Neural cell (in vitro differentiated cells): ENCODE data around the gene SPHK2. TPM values are rescaled to one million over a fixed set of nuclear protein-coding genes. Genes with fewer than 3 reads are reported as not detected.

Experiments used
- H2AFZ ChIP-seq: fragments of 200-600, 300-800 bp; sonication (generic), shearing (Covaris generic); 2 replicates; pipeline ENCODE4 v1.6.0; 2014; ENCODE audit warnings: low read depth, mild to moderate bottlenecking, antibody characterized with exemption, low read length, moderate library complexity
- H3F3A ChIP-seq: fragments of 200-600 bp; shearing (Covaris generic); 2 replicates; pipeline ENCODE4 v1.6.1; 2016; ENCODE audit warnings: mild to moderate bottlenecking, moderate library complexity, mixed read lengths, antibody characterized with exemption, low read length; ENCODE audit not compliant: insufficient read depth, poor library complexity, severe bottlenecking
- H3K27ac ChIP-seq: fragments of 200-600, 300-800 bp; sonication (generic), shearing (Covaris generic); 2 replicates; pipeline ENCODE4 v1.5.1; 2014; ENCODE audit warnings: mild to moderate bottlenecking, low read length, moderate library complexity
- H3K27me3 ChIP-seq: fragments of 300-800, 200-600 bp; sonication (generic), shearing (Covaris generic); 2 replicates; pipeline ENCODE4 v1.6.0; 2014; ENCODE audit warnings: mild to moderate bottlenecking, low read depth, low read length, moderate library complexity; ENCODE audit not compliant: insufficient read depth
- H3K36me3 ChIP-seq: fragments of 300-800, 200-600 bp; sonication (generic), shearing (Covaris generic); 2 replicates; pipeline ENCODE4 v1.5.1; 2014; ENCODE audit warnings: mild to moderate bottlenecking, antibody characterized with exemption, low read length, moderate library complexity; ENCODE audit not compliant: insufficient read depth
- H3K4me2 ChIP-seq: fragments of 300-800, 200-600 bp; sonication (generic), shearing (Covaris generic); 2 replicates; pipeline ENCODE4 v1.6.0; 2014; ENCODE audit warnings: mild to moderate bottlenecking, low read length
- H3K4me3 ChIP-seq: fragments of 300-800, 200-600 bp; sonication (generic), shearing (Covaris generic); 2 replicates; pipeline ENCODE4 v1.5.1; 2014; ENCODE audit warnings: mild to moderate bottlenecking, low read length, moderate library complexity
- H3K79me2 ChIP-seq: fragments of 200-600 bp; shearing (Covaris generic); replicated peaks from 2 replicates; pipeline ENCODE4 v1.6.0; 2014; ENCODE audit warnings: mild to moderate bottlenecking, low read length, moderate library complexity; ENCODE audit not compliant: insufficient read depth
- H3K9ac ChIP-seq: fragments of 300-800, 200-600 bp; sonication (generic), shearing (Covaris generic); 2 replicates; pipeline ENCODE4 v1.6.1; 2016; ENCODE audit warnings: mild to moderate bottlenecking, low read length, mixed read lengths
- H3K9me2 ChIP-seq: fragments of 200-600 bp; shearing (Covaris generic); 2 replicates; pipeline ENCODE4 v1.6.1; 2016; ENCODE audit warnings: mild to moderate bottlenecking, low read length, mixed read lengths; ENCODE audit not compliant: insufficient read depth
- H3K9me3 ChIP-seq: fragments of 200-600, 300-800 bp; sonication (generic), shearing (Covaris generic); 2 replicates; pipeline ENCODE4 v1.6.1; 2016; ENCODE audit warnings: mild to moderate bottlenecking, mixed run types, low read length, moderate library complexity, mixed read lengths
- H4K20me1 ChIP-seq: fragments of 200-600 bp; shearing (Covaris generic); 2 replicates; pipeline ENCODE4 v1.6.1; 2016; ENCODE audit warnings: mild to moderate bottlenecking, mixed run types; ENCODE audit not compliant: insufficient read depth
- EP300 ChIP-seq: fragments of 450-650 bp; conservative IDR thresholded peaks from 2 replicates; pipeline ENCODE4 v1.6.1; 2014; ENCODE audit warnings: antibody characterized with exemption, mild to moderate bottlenecking, moderate library complexity; ENCODE audit not compliant: poor library complexity, severe bottlenecking
- EZH2 ChIP-seq: fragments of 200-600, 300-800 bp; shearing (Covaris generic), sonication (generic); IDR thresholded peaks from 2 replicates; pipeline ENCODE4 v1.6.1; 2014; ENCODE audit warnings: antibody characterized with exemption, low read length, borderline replicate concordance, mild to moderate bottlenecking; ENCODE audit not compliant: insufficient read depth, poor library complexity, severe bottlenecking
- MXI1 ChIP-seq: fragments of 450-650 bp; conservative IDR thresholded peaks from 2 replicates; pipeline ENCODE4 v1.6.1; 2014; ENCODE audit warnings: antibody characterized with exemption, mild to moderate bottlenecking; ENCODE audit not compliant: poor library complexity, severe bottlenecking
- POLR2AphosphoS5 ChIP-seq: IDR thresholded peaks from 2 replicates; pipeline ENCODE4 v1.6.1; 2012
- RAD21 ChIP-seq: fragments of 450-650 bp; conservative IDR thresholded peaks from 2 replicates; pipeline ENCODE4 v1.6.1; 2014; ENCODE audit warnings: antibody characterized with exemption, mild to moderate bottlenecking, moderate library complexity
- SMC3 ChIP-seq: fragments of 450-650 bp; conservative IDR thresholded peaks from 2 replicates; pipeline ENCODE4 v1.6.1; 2014; ENCODE audit warnings: antibody characterized with exemption, mild to moderate bottlenecking, moderate library complexity; ENCODE audit not compliant: poor library complexity
- TAF1 ChIP-seq: IDR thresholded peaks from 2 replicates; pipeline ENCODE4 v1.6.1; 2012; ENCODE audit warnings: low read depth
- polyA plus RNA-seq: library from polyadenylated mRNA; depleted of rRNA; stranded (reverse); fragments of >200 nt; gene quantifications from 2 replicates; pipeline ENCODE4 v1.2.3, GENCODE V29; 2014
- TF ChIP-seq, protein P1 (sequence below): IDR thresholded peaks from 2 replicates; pipeline ENCODE4 v1.6.1; 2012; ENCODE audit warnings: borderline replicate concordance
- TF ChIP-seq, protein P2 (sequence below): fragments of 450-650 bp; IDR thresholded peaks from 2 replicates; pipeline ENCODE4 v1.5.1; 2014; ENCODE audit warnings: antibody characterized with exemption, mild to moderate bottlenecking, moderate library complexity; ENCODE audit not compliant: poor library complexity, severe bottlenecking

Gene SPHK2
- polyA plus RNA-seq, 1 donor from 2014 or later: 22.6 TPM

DNA sequence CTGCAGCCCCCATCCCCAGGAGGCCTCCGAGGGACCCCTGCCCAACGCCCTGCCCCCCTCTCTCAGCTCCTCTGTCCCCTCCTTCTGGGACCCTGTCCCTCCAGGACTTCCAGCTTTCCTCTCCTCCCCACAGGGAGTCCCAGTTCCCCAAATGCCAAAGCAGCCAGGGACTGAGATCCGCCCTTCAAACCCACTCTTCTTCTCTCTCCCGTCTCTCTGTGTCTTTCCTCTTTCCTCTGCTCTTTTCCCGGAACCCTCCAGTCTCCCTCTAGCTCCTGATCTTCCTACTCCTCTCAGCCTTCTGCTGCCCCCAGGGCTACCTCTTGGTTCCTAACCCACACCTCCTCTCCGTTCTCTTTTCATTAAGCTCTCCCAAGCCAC, 26.3 kb downstream of the SPHK2 start:
- H3K79me2 ChIP-seq: no peaks in the 10 kb centered on the region
- H3K4me3 ChIP-seq: peak overlapping the region; percentile 74
- TF ChIP-seq, protein P1, sequence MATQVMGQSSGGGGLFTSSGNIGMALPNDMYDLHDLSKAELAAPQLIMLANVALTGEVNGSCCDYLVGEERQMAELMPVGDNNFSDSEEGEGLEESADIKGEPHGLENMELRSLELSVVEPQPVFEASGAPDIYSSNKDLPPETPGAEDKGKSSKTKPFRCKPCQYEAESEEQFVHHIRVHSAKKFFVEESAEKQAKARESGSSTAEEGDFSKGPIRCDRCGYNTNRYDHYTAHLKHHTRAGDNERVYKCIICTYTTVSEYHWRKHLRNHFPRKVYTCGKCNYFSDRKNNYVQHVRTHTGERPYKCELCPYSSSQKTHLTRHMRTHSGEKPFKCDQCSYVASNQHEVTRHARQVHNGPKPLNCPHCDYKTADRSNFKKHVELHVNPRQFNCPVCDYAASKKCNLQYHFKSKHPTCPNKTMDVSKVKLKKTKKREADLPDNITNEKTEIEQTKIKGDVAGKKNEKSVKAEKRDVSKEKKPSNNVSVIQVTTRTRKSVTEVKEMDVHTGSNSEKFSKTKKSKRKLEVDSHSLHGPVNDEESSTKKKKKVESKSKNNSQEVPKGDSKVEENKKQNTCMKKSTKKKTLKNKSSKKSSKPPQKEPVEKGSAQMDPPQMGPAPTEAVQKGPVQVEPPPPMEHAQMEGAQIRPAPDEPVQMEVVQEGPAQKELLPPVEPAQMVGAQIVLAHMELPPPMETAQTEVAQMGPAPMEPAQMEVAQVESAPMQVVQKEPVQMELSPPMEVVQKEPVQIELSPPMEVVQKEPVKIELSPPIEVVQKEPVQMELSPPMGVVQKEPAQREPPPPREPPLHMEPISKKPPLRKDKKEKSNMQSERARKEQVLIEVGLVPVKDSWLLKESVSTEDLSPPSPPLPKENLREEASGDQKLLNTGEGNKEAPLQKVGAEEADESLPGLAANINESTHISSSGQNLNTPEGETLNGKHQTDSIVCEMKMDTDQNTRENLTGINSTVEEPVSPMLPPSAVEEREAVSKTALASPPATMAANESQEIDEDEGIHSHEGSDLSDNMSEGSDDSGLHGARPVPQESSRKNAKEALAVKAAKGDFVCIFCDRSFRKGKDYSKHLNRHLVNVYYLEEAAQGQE: no peak
- TF ChIP-seq TAF1 (peak; percentile 75), EZH2 (no peak), MXI1 (no peak)
- H4K20me1 ChIP-seq: no peaks in the 10 kb centered on the region
- no peaks in the 10 kb centered on the region for H3K27me3 ChIP-seq
- H3K9me2 ChIP-seq: no peaks in the 10 kb centered on the region
- H3K4me2 ChIP-seq: peak overlapping the region; percentile 62
- H2AFZ ChIP-seq: peak overlapping the region; percentile 37
- H3K9me3 ChIP-seq: no peaks in the 10 kb centered on the region
- no peaks in the 10 kb centered on the region for H3K36me3 ChIP-seq
- peak overlapping the region; percentile 94 for H3K27ac ChIP-seq
- peak overlapping the region; percentile 91 for H3K9ac ChIP-seq
- no peaks in the 10 kb centered on the region for H3F3A ChIP-seq

DNA sequence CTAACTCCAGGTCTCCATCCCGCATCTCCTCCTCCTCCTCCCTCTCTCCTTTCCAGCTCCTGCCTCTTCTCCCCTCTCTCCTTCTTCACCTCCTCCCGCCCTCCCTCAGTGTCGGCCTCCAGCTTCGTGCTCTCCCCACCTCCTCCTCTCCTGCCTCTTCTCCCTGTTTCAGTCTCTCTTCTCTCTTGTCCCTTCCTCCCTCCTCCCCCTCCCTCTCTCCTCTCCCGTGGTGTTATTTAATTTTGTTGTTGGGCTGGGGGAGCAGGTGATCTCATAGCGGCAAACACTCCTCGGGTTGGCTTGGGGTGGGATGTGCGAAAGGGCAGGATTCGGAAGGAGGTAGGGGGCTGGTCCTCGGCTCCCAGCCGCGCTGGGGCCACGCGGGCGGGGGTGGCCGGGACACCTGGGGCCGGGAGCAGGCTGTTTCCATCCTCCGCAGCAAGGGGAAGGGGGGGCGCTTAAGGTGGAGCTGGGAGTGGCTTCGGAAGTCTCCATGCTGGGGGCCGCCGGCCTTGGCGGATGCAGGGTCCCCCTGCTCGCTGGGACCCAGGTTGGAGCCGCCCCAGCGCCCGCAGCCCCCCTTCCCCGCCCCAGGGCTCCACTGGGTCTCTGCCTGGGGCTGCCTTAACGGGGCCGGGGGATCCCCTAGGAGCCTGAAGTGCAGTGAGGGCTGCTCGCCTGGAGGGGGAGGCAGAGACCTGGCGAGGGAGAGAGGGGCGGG, 26.9 kb downstream of the SPHK2 start, which contains the start of gene CA11:
Gene CA11 (minus strand): TSS at position 187 of the 721 bp plus-strand sequence. CDS start 555 bp downstream, outside the sequence.
- Histone ChIP-seq H3K27me3 (no peaks in the 10 kb centered on the region), H4K20me1 (no peaks in the 10 kb centered on the region), H3K36me3 (no peaks in the 10 kb centered on the region), H3F3A (no peaks in the 10 kb centered on the region), H3K27ac (peak within 1 kb of the TSS; percentile 94), H3K4me2 (peak within 1 kb of the TSS; percentile 62), H3K4me3 (peak within 1 kb of the TSS; percentile 74), H3K9me2 (no peaks in the 10 kb centered on the region), H3K79me2 (no peaks in the 10 kb centered on the region), H3K9me3 (no peaks in the 10 kb centered on the region), H2AFZ (peak within 1 kb of the TSS; percentile 37), H3K9ac (peak within 1 kb of the TSS; percentile 91)
- TF ChIP-seq TAF1 (peak; percentile 52), RAD21 (peak; percentile 89), SMC3 (peak; percentile 74), MXI1 (peak; percentile 58), EZH2 (no peak), EP300 (no peak), POLR2AphosphoS5 (peak; percentile 68)
- TF ChIP-seq, protein P1: peak; percentile 68
- TF ChIP-seq, protein P2, sequence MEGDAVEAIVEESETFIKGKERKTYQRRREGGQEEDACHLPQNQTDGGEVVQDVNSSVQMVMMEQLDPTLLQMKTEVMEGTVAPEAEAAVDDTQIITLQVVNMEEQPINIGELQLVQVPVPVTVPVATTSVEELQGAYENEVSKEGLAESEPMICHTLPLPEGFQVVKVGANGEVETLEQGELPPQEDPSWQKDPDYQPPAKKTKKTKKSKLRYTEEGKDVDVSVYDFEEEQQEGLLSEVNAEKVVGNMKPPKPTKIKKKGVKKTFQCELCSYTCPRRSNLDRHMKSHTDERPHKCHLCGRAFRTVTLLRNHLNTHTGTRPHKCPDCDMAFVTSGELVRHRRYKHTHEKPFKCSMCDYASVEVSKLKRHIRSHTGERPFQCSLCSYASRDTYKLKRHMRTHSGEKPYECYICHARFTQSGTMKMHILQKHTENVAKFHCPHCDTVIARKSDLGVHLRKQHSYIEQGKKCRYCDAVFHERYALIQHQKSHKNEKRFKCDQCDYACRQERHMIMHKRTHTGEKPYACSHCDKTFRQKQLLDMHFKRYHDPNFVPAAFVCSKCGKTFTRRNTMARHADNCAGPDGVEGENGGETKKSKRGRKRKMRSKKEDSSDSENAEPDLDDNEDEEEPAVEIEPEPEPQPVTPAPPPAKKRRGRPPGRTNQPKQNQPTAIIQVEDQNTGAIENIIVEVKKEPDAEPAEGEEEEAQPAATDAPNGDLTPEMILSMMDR: peak; percentile 85
